Measurements from ENCODE around the gene IRF7. TPM values are rescaled to one million over a fixed set of nuclear protein-coding genes. Genes with fewer than 3 reads are reported as not detected.

IRF7 gene
- total RNA-seq, 1 experiment from 2014 or later = 80.8 TPM

DNA sequence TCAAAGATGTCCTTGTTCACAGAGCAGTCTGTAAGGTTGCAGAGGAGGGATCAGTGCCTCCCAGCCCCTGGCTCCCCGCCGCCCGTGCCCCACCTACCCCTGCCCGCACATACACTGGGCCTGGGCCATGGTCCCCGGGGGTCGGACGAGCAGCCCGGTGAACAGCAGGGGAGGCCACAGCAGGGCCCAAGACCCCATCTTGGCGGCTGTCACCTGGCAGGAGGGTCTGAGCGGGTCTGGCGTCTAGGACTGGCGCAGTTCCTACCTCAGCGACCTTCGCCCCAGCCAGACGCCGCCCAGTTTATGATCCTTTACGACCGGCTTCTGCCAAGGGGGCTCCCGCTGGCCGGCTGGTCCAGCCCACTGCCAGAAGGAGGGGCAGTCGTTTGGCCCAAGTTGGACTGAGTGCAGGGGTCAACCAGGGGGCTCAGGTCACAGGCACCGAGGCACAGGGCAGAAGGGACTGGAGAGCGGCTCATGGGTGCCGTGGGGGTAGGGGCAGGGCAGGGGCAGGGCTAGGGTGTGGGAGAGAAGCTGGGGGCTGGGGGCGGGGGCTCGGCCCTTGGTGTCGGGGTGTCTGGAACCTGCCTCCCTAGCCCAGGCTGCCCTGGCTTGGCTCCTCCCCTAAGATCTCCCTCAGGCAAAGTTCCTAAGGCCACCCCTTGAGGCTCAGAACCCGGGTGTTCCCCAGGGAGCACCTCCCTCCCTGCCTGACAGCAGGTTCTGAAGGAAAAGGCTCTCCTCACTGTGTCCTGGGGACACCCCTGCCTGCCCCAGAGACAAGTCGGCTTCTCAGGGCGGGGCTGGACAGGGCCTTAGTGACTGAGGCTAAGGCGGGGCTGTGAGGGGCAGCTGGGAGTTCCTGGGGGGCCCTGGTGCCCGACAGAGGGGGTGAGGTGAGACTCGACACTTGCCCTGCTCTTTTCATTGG is 9.2 kb upstream of the IRF7 start, which contains the start of gene CDHR5:
TSS of gene CDHR5 (minus strand) at position 251 of the 931 bp plus-strand sequence. CDS start at position 198, 53 bp downstream.
- intact Hi-C loops (cut with micrococcal nuclease) = no loop called here
- H4K20me1 ChIP-seq (ENCODE audit: low read length) = no peaks in the 10 kb centered on the region
- no peak within 1 kb of the TSS for H3K27ac ChIP-seq (ENCODE audit: low read length)
- no peak within 1 kb of the TSS for H3K4me2 ChIP-seq (ENCODE audit: low read length)
- no peaks in the 10 kb centered on the region for H3K36me3 ChIP-seq (ENCODE audit: low read depth, low read length)
- H3K9me2 ChIP-seq (replicated peaks; ENCODE audit: low read length) = no peaks in the 10 kb centered on the region
- no peak for ATAC-seq
- no peaks in the 10 kb centered on the region for H3K27me3 ChIP-seq (ENCODE audit: low read length)
- no peaks in the 10 kb centered on the region for H3K9me3 ChIP-seq (ENCODE audit: low read length)
- H2AFZ ChIP-seq (ENCODE audit: low read length) = no peak within 1 kb of the TSS
- H3K4me3 ChIP-seq (ENCODE audit: low read length) = no peak within 1 kb of the TSS
- TF ChIP-seq, protein P1, sequence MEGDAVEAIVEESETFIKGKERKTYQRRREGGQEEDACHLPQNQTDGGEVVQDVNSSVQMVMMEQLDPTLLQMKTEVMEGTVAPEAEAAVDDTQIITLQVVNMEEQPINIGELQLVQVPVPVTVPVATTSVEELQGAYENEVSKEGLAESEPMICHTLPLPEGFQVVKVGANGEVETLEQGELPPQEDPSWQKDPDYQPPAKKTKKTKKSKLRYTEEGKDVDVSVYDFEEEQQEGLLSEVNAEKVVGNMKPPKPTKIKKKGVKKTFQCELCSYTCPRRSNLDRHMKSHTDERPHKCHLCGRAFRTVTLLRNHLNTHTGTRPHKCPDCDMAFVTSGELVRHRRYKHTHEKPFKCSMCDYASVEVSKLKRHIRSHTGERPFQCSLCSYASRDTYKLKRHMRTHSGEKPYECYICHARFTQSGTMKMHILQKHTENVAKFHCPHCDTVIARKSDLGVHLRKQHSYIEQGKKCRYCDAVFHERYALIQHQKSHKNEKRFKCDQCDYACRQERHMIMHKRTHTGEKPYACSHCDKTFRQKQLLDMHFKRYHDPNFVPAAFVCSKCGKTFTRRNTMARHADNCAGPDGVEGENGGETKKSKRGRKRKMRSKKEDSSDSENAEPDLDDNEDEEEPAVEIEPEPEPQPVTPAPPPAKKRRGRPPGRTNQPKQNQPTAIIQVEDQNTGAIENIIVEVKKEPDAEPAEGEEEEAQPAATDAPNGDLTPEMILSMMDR (conservative IDR thresholded peaks at IDR 0.05; ENCODE audit: low read depth, low read length) = no peak
- TF ChIP-seq EZH2phosphoT487 (IDR thresholded peaks at IDR 0.05; ENCODE audit: borderline replicate concordance, low read length) (no peak), EZH2 (IDR thresholded peaks at IDR 0.05; ENCODE audit: low read length, unreplicated experiment) (no peak)
- peaks cover 7% of the 10 kb centered on the region; the same call in 1 of the 2 replicates for H3K4me1 ChIP-seq (ENCODE audit: insufficient read depth, low read length)
- ChIA-PET CTCF (no interaction called here), POLR2A (ENCODE audit: unreplicated experiment) (no interaction called here)
- no peak within 1 kb of the TSS for H3K9ac ChIP-seq (ENCODE audit: low read length)
- no peak for DNase-seq
- no TSS peak for BruUV-seq (replicated peaks)
- no peaks in the 10 kb centered on the region for H3F3A ChIP-seq (ENCODE audit: low read length, unreplicated experiment)
- no peaks in the 10 kb centered on the region for H3K79me2 ChIP-seq (ENCODE audit: low read length)

DNA sequence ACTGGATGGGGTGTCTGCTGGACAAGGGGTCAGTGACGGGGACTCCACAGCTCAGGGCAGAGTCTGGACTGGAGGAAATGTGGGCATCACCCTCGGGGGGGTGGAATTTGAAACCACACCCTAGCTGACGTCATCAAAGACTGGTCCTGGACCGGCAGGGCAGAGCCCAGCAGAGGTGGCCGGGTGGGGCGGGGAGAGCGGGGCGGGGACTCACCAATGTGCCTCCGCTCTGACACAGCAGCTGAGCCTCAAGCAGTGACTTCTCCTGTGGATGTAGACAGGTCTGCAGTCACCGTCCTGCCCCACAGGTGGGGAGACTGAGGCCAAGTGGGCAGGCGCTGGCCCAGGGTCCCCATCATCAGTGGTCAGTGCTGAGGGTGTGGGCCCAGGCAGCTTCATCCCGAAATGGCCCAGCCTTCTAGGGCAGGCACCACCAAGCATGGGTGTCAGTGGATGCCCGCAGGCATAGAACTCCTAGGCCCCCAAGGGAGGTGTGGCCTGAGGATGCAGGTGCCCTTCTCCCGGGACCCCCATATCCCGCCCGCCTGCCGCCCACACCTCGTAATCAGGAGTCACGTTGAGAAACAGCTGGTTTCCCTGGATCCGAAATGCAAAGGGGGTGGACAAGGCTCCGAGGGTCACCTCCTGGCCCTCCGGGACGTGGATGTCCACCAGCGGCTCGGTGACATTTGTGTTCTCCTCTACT is 8.4 kb upstream of the IRF7 start:
- peak; percentile 60 for ATAC-seq
- Histone ChIP-seq H3K4me2 (ENCODE audit: low read length) (no peak overlapping the region), H3K9me3 (ENCODE audit: low read length) (no peaks in the 10 kb centered on the region), H3K9ac (ENCODE audit: low read length) (no peak overlapping the region), H3F3A (ENCODE audit: low read length, unreplicated experiment) (no peaks in the 10 kb centered on the region), H3K4me1 (ENCODE audit: insufficient read depth, low read length) (peaks cover 7% of the 10 kb centered on the region; the same call in 1 of the 2 replicates), H3K27ac (ENCODE audit: low read length) (no peak overlapping the region), H3K9me2 (replicated peaks; ENCODE audit: low read length) (no peaks in the 10 kb centered on the region), H3K79me2 (ENCODE audit: low read length) (no peaks in the 10 kb centered on the region), H3K4me3 (ENCODE audit: low read length) (no peak overlapping the region), H3K27me3 (ENCODE audit: low read length) (no peaks in the 10 kb centered on the region), H3K36me3 (ENCODE audit: low read depth, low read length) (no peaks in the 10 kb centered on the region), H2AFZ (ENCODE audit: low read length) (no peak overlapping the region), H4K20me1 (ENCODE audit: low read length) (no peaks in the 10 kb centered on the region)
- intact Hi-C loops (cut with micrococcal nuclease) = no loop called here
- CTCF ChIA-PET = no interaction called here
- POLR2A ChIA-PET (ENCODE audit: unreplicated experiment) = no interaction called here
- TF ChIP-seq EZH2 (IDR thresholded peaks at IDR 0.05; ENCODE audit: low read length, unreplicated experiment) (no peak), EZH2phosphoT487 (IDR thresholded peaks at IDR 0.05; ENCODE audit: borderline replicate concordance, low read length) (no peak)
- TF ChIP-seq, protein P1 (conservative IDR thresholded peaks at IDR 0.05; ENCODE audit: low read depth, low read length) = no peak
- peak; percentile 64 for DNase-seq
- BruUV-seq (replicated peaks) = no TSS peak
